Measurements from ENCODE around the gene NIPA2. TPM values are rescaled to one million over a fixed set of nuclear protein-coding genes. Genes with fewer than 3 reads are reported as not detected.
A peak's percentile ranks its signal among the peaks of the same experiment; 100 is the strongest.

NIPA2 gene
- total and polyA plus RNA-seq, 2 of the 8 experiments (the other 6 are each of a cell fraction or from before 2014, with no cell fraction given): 38.5 to 81.7 TPM

DNA sequence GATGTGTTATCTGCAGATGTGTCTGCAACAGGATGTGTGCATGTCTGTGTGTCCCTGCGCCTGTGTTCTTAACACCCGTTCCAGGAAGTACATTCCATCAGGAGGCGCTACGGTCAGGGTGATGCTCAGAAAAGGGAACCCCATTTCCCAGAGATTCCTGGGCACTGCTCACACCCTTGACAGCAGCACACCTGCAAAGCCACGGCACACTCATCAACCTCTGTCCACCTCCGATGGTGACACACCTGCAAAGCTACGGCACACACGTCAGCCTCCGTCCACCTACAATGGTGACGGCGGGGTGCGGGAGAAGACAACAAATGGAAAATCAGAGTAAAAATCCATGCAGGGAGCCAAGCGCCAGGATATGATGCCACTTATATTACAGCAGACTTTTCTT, 55.4 kb downstream of the NIPA2 start:
- Histone ChIP-seq H2BK120ac (replicated peaks; ENCODE audit: low read depth, low read length) (no peak overlapping the region), H3K36me3 (ENCODE audit: control insufficient read depth in 2 of 4, insufficient read depth in 4 of 4, low read length in 3 of 4) (peaks cover 0 to 2% (median 0%) of the 10 kb centered on the region in 4 experiments; a peak in 2 of 8 replicates), H3K9me3 (ENCODE audit: insufficient read depth in 2 of 2, low read depth in 1 of 2, low read length in 1 of 2) (no peaks in the 10 kb centered on the region), H3K79me1 (ENCODE audit: low read depth, low read length) (no peaks in the 10 kb centered on the region), H3K4me1 (replicated peaks in 1 of 4; ENCODE audit: control insufficient read depth in 3 of 4, insufficient read depth in 4 of 4, low read length in 3 of 4) (no peaks in the 10 kb centered on the region), H4K5ac (ENCODE audit: insufficient read length, low read depth, low read length) (no peak overlapping the region), H3K4me3 (ENCODE audit: extremely low read depth in 1 of 4, insufficient read depth in 2 of 4, low read depth in 3 of 4, low read length in 4 of 4) (no peak overlapping the region), H3K23ac (ENCODE audit: insufficient read length) (no peak overlapping the region), H4K8ac (ENCODE audit: extremely low read depth, insufficient read depth, low read length) (no peak overlapping the region), H3K9ac (replicated peaks in 1 of 4; ENCODE audit: extremely low read depth in 1 of 4, low read depth in 3 of 4, low read length in 3 of 4) (no peak overlapping the region), H2AFZ (ENCODE audit: low read length) (no peak overlapping the region), H3K18ac (ENCODE audit: extremely low read depth, low read length) (no peak overlapping the region), H3K4ac (replicated peaks; ENCODE audit: insufficient read length, low read depth, low read length) (no peak overlapping the region), H3K79me2 (ENCODE audit: control insufficient read depth in 1 of 2, insufficient read depth in 2 of 2, low read length in 2 of 2) (no peaks in the 10 kb centered on the region), H2BK20ac (ENCODE audit: low read length) (no peak overlapping the region), H4K91ac (replicated peaks; ENCODE audit: insufficient read length, low read length) (no peak overlapping the region), H2BK15ac (ENCODE audit: low read length) (no peak overlapping the region), H3K27me3 (replicated peaks in 1 of 4; ENCODE audit: control insufficient read depth in 3 of 4, extremely low read depth in 1 of 4, insufficient read depth in 3 of 4, low read length in 3 of 4) (no peaks in the 10 kb centered on the region), H3K14ac (ENCODE audit: insufficient read length) (no peak overlapping the region), H2BK12ac (ENCODE audit: low read depth, low read length) (no peak overlapping the region), H3K23me2 (ENCODE audit: low read depth, low read length) (no peaks in the 10 kb centered on the region), H3K27ac (ENCODE audit: low read depth, low read length) (0 out of 2 replicates have a peak overlapping the region, but pooled peaks have one; percentile 19), H3K56ac (replicated peaks; ENCODE audit: insufficient read length, low read depth, low read length) (peak overlapping the region; percentile 6), H2BK5ac (ENCODE audit: low read depth, low read length) (no peak overlapping the region), H4K20me1 (replicated peaks in 1 of 2; ENCODE audit: control insufficient read depth in 1 of 2, insufficient read depth in 2 of 2, low read length in 2 of 2) (peaks cover 0 to 5% of the 10 kb centered on the region in 2 experiments), H3K4me2 (ENCODE audit: insufficient read depth in 1 of 2, low read depth in 2 of 2, low read length in 2 of 2) (no peak overlapping the region), H2AK5ac (ENCODE audit: low read depth, low read length) (no peak overlapping the region)
- FAIRE-seq: no peak
- DNase-seq (ENCODE audit: low read depth in 1 of 2, low spot score in 2 of 2): no peak
- WGBS, 2 experiments (ENCODE audit: extremely low coverage in 1 of 2, insufficient coverage in 1 of 2, insufficient read length in 1 of 2, insufficient replicate concordance in 2 of 2, low coverage in 1 of 2, low lambda C conversion rate in 2 of 2, missing lambda C conversion rate in 1 of 2): 94% methylated on average over 13 of the region's 13 CpGs; no CpG with 5 or more reads in 1 of the 2 experiments
- TF ChIP-seq RAD21 (IDR thresholded peaks at IDR 0.05 in 1 of 2, conservative IDR thresholded peaks at IDR 0.05 in 1 of 2; ENCODE audit: low read depth in 2 of 2, low read length in 2 of 2): peak; percentile 8 to 18; a peak in 1 of 4 replicates
- TF ChIP-seq, protein P1, sequence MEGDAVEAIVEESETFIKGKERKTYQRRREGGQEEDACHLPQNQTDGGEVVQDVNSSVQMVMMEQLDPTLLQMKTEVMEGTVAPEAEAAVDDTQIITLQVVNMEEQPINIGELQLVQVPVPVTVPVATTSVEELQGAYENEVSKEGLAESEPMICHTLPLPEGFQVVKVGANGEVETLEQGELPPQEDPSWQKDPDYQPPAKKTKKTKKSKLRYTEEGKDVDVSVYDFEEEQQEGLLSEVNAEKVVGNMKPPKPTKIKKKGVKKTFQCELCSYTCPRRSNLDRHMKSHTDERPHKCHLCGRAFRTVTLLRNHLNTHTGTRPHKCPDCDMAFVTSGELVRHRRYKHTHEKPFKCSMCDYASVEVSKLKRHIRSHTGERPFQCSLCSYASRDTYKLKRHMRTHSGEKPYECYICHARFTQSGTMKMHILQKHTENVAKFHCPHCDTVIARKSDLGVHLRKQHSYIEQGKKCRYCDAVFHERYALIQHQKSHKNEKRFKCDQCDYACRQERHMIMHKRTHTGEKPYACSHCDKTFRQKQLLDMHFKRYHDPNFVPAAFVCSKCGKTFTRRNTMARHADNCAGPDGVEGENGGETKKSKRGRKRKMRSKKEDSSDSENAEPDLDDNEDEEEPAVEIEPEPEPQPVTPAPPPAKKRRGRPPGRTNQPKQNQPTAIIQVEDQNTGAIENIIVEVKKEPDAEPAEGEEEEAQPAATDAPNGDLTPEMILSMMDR (IDR thresholded peaks at IDR 0.05; ENCODE audit: control extremely low read depth in 1 of 3, insufficient read depth in 1 of 3, low read depth in 1 of 3, low read length in 3 of 3): peak in 1 of 3 experiments; percentile 23; a peak in 1 of 4 replicates
- TF ChIP-seq, protein P2, sequence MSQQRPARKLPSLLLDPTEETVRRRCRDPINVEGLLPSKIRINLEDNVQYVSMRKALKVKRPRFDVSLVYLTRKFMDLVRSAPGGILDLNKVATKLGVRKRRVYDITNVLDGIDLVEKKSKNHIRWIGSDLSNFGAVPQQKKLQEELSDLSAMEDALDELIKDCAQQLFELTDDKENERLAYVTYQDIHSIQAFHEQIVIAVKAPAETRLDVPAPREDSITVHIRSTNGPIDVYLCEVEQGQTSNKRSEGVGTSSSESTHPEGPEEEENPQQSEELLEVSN (IDR thresholded peaks at IDR 0.05): no peak
- ChIA-PET POLR2A (ENCODE audit: partially characterized antibody) (no interaction called here), CTCF (ENCODE audit: partially characterized antibody) (no interaction called here)

All from H1 (cell line).